ENCODE results near the gene KDELR3. TPM values are rescaled to one million over a fixed set of nuclear protein-coding genes. Genes with fewer than 3 reads are reported as not detected.
A peak's percentile ranks its signal among the peaks of the same experiment; 100 is the strongest.

The KDELR3 gene
- total and polyA plus RNA-seq, 4 experiments from 2014 or later: 0.10 to 0.24 TPM; not detected in 2

GRCh38 chr22:38448945-38449745 is 18.8 kb upstream of the KDELR3 start:
- Mint-ChIP-seq H3K4me3 (no peak overlapping the region), H3K9me3 (no peaks in the 10 kb centered on the region), H3K27ac (no peak overlapping the region), H3K4me1 (peaks cover 0 to 4% (median 1%) of the 10 kb centered on the region in 4 donors), H3K27me3 (peaks cover 17 to 48% of the 10 kb centered on the region in 2 donors), H3K36me3 (no peaks in the 10 kb centered on the region)
- H3K27ac ChIP-seq (ENCODE audit: low read depth, low read length): no peak overlapping the region
- intact Hi-C loops (cut with micrococcal nuclease): no loop called here
- H3K36me3 ChIP-seq (ENCODE audit: insufficient read depth, low read length): no peaks in the 10 kb centered on the region
- peaks cover 2% of the 10 kb centered on the region for H3K4me1 ChIP-seq (ENCODE audit: insufficient read depth, low read length)
- ChIA-PET CTCF (ENCODE audit: partially characterized antibody) (interaction anchor here (0.6 kb wide), 1 partner anchor 8 kb away, joined by 3 read pairs; no protein-coding TSS in a partner anchor), POLR2A (ENCODE audit: partially characterized antibody) (no interaction called here)
- no peaks in the 10 kb centered on the region for H3K9me3 ChIP-seq (ENCODE audit: control insufficient read depth in 1 of 2, low read length in 2 of 2)
- no peak for DNase-seq
- no peak overlapping the region for H3K4me3 ChIP-seq (ENCODE audit: low read length in 2 of 2)
- peaks cover 12% of the 10 kb centered on the region for H3K27me3 ChIP-seq (ENCODE audit: insufficient read depth, low read length)

- H3K27ac ChIP-seq (ENCODE audit: low read depth, low read length): no peak overlapping the region
- no peaks in the 10 kb centered on the region for H3K36me3 ChIP-seq (ENCODE audit: insufficient read depth, low read length)
- DNase-seq: no peak
- Mint-ChIP-seq H3K4me3 (no peak overlapping the region), H3K27me3 (peaks cover 21 to 49% of the 10 kb centered on the region in 2 donors), H3K36me3 (no peaks in the 10 kb centered on the region), H3K4me1 (peaks cover 3 to 9% (median 5%) of the 10 kb centered on the region in 4 donors), H3K27ac (no peak overlapping the region), H3K9me3 (no peaks in the 10 kb centered on the region)
- H3K4me3 ChIP-seq (ENCODE audit: low read length in 2 of 2): no peak overlapping the region
- CTCF ChIA-PET (ENCODE audit: partially characterized antibody): no interaction called here
- peaks cover 8% of the 10 kb centered on the region for H3K4me1 ChIP-seq (ENCODE audit: insufficient read depth, low read length)
- H3K27me3 ChIP-seq (ENCODE audit: insufficient read depth, low read length): peaks cover 17% of the 10 kb centered on the region
- intact Hi-C loops (cut with micrococcal nuclease): no loop called here
- H3K9me3 ChIP-seq (ENCODE audit: control insufficient read depth in 1 of 2, low read length in 2 of 2): no peaks in the 10 kb centered on the region
- POLR2A ChIA-PET (ENCODE audit: partially characterized antibody): no interaction called here
Observed at GRCh38 chr22:38449776-38450175, 18.1 kb upstream of the KDELR3 start.

- H3K36me3 Mint-ChIP-seq: no peaks in the 10 kb centered on the region
- intact Hi-C loops (cut with micrococcal nuclease): no loop called here
- no peak overlapping the region for H3K4me3 Mint-ChIP-seq
- DNase-seq: no peak
- H3K4me1 Mint-ChIP-seq: peaks cover 3 to 9% (median 5%) of the 10 kb centered on the region in 4 donors
- Histone ChIP-seq H3K36me3 (ENCODE audit: insufficient read depth, low read length) (no peaks in the 10 kb centered on the region), H3K4me1 (ENCODE audit: insufficient read depth, low read length) (peaks cover 8% of the 10 kb centered on the region), H3K27me3 (ENCODE audit: insufficient read depth, low read length) (peaks cover 17% of the 10 kb centered on the region), H3K4me3 (ENCODE audit: low read length in 2 of 2) (no peak overlapping the region), H3K27ac (ENCODE audit: low read depth, low read length) (no peak overlapping the region), H3K9me3 (ENCODE audit: control insufficient read depth in 1 of 2, low read length in 2 of 2) (no peaks in the 10 kb centered on the region)
- ChIA-PET POLR2A (ENCODE audit: partially characterized antibody) (no interaction called here), CTCF (ENCODE audit: partially characterized antibody) (no interaction called here)
- H3K27ac Mint-ChIP-seq: no peak overlapping the region
- H3K27me3 Mint-ChIP-seq: peaks cover 20 to 49% of the 10 kb centered on the region in 2 donors
- no peaks in the 10 kb centered on the region for H3K9me3 Mint-ChIP-seq
Observed at GRCh38 chr22:38450234-38450797, 17.6 kb upstream of the KDELR3 start.

- ChIA-PET POLR2A (ENCODE audit: partially characterized antibody) (no interaction called here), CTCF (ENCODE audit: partially characterized antibody) (no interaction called here)
- Histone ChIP-seq H3K4me1 (ENCODE audit: insufficient read depth, low read length) (peaks cover 8% of the 10 kb centered on the region), H3K27me3 (ENCODE audit: insufficient read depth, low read length) (peaks cover 22% of the 10 kb centered on the region), H3K9me3 (ENCODE audit: control insufficient read depth in 1 of 2, low read length in 2 of 2) (no peaks in the 10 kb centered on the region), H3K27ac (ENCODE audit: low read depth, low read length) (no peak overlapping the region), H3K4me3 (ENCODE audit: low read length in 2 of 2) (no peak overlapping the region), H3K36me3 (ENCODE audit: insufficient read depth, low read length) (no peaks in the 10 kb centered on the region)
- Mint-ChIP-seq H3K27me3 (peaks cover 22 to 50% of the 10 kb centered on the region in 2 donors), H3K4me3 (no peak overlapping the region), H3K36me3 (no peaks in the 10 kb centered on the region), H3K4me1 (peaks cover 4 to 11% (median 7%) of the 10 kb centered on the region in 4 donors), H3K9me3 (no peaks in the 10 kb centered on the region), H3K27ac (no peak overlapping the region)
- intact Hi-C loops (cut with micrococcal nuclease): no loop called here
- no peak for DNase-seq
Observed at GRCh38 chr22:38451404-38451803, 16.5 kb upstream of the KDELR3 start.

GRCh38 chr22:38451864-38452263 is 16.0 kb upstream of the KDELR3 start:
- Histone ChIP-seq H3K4me1 (ENCODE audit: insufficient read depth, low read length) (peaks cover 8% of the 10 kb centered on the region), H3K27me3 (ENCODE audit: insufficient read depth, low read length) (peaks cover 24% of the 10 kb centered on the region), H3K4me3 (ENCODE audit: low read length in 2 of 2) (no peak overlapping the region), H3K27ac (ENCODE audit: low read depth, low read length) (no peak overlapping the region), H3K9me3 (ENCODE audit: control insufficient read depth in 1 of 2, low read length in 2 of 2) (no peaks in the 10 kb centered on the region), H3K36me3 (ENCODE audit: insufficient read depth, low read length) (no peaks in the 10 kb centered on the region)
- Mint-ChIP-seq H3K27ac (no peak overlapping the region), H3K4me1 (peaks cover 7 to 15% (median 11%) of the 10 kb centered on the region in 4 donors), H3K9me3 (no peaks in the 10 kb centered on the region), H3K4me3 (no peak overlapping the region), H3K36me3 (no peaks in the 10 kb centered on the region), H3K27me3 (peaks cover 26 to 54% of the 10 kb centered on the region in 2 donors)
- ChIA-PET POLR2A (ENCODE audit: partially characterized antibody) (no interaction called here), CTCF (ENCODE audit: partially characterized antibody) (no interaction called here)
- intact Hi-C loops (cut with micrococcal nuclease): no loop called here
- no peak for DNase-seq

- Mint-ChIP-seq H3K36me3 (no peaks in the 10 kb centered on the region), H3K27me3 (peaks cover 30 to 61% of the 10 kb centered on the region in 2 donors), H3K4me1 (peaks cover 7 to 22% (median 13%) of the 10 kb centered on the region in 4 donors), H3K4me3 (peak overlapping the region in 2 of 8 donors; percentile 44 to 58), H3K27ac (no peak overlapping the region), H3K9me3 (no peaks in the 10 kb centered on the region)
- Histone ChIP-seq H3K27me3 (ENCODE audit: insufficient read depth, low read length) (peaks cover 30% of the 10 kb centered on the region), H3K27ac (ENCODE audit: low read depth, low read length) (no peak overlapping the region), H3K4me3 (ENCODE audit: low read length in 2 of 2) (no peak overlapping the region), H3K36me3 (ENCODE audit: insufficient read depth, low read length) (no peaks in the 10 kb centered on the region), H3K9me3 (ENCODE audit: control insufficient read depth in 1 of 2, low read length in 2 of 2) (no peaks in the 10 kb centered on the region), H3K4me1 (ENCODE audit: insufficient read depth, low read length) (peaks cover 8% of the 10 kb centered on the region)
- ChIA-PET POLR2A (ENCODE audit: partially characterized antibody) (no interaction called here), CTCF (ENCODE audit: partially characterized antibody) (interaction anchor here (0.5 kb wide), 1 partner anchor 219 kb away, joined by 3 read pairs; no protein-coding TSS in a partner anchor)
- intact Hi-C loops (cut with micrococcal nuclease): no loop called here
- DNase-seq: no peak
Observed at GRCh38 chr22:38452373-38453065, 15.4 kb upstream of the KDELR3 start.

GRCh38 chr22:38453066-38453672 is 14.7 kb upstream of the KDELR3 start:
- no peaks in the 10 kb centered on the region for H3K9me3 ChIP-seq (ENCODE audit: control insufficient read depth in 1 of 2, low read length in 2 of 2)
- H3K9me3 Mint-ChIP-seq: no peaks in the 10 kb centered on the region
- H3K27me3 Mint-ChIP-seq: peaks cover 33 to 66% of the 10 kb centered on the region in 2 donors
- intact Hi-C loops (cut with micrococcal nuclease): no loop called here
- H3K36me3 Mint-ChIP-seq: no peaks in the 10 kb centered on the region
- H3K27me3 ChIP-seq (ENCODE audit: insufficient read depth, low read length): peaks cover 34% of the 10 kb centered on the region
- no peak overlapping the region for H3K4me3 ChIP-seq (ENCODE audit: low read length in 2 of 2)
- POLR2A ChIA-PET (ENCODE audit: partially characterized antibody): no interaction called here
- CTCF ChIA-PET (ENCODE audit: partially characterized antibody): interaction anchor here (0.5 kb wide), 1 partner anchor 218 kb away, joined by 3 read pairs; no protein-coding TSS in a partner anchor
- H3K27ac ChIP-seq (ENCODE audit: low read depth, low read length): no peak overlapping the region
- peaks cover 8% of the 10 kb centered on the region for H3K4me1 ChIP-seq (ENCODE audit: insufficient read depth, low read length)
- peaks cover 7 to 24% (median 13%) of the 10 kb centered on the region in 4 donors for H3K4me1 Mint-ChIP-seq
- H3K27ac Mint-ChIP-seq: no peak overlapping the region
- DNase-seq: no peak
- peak overlapping the region in 3 of 8 donors; percentile 38 to 59 (median 58) for H3K4me3 Mint-ChIP-seq
- no peaks in the 10 kb centered on the region for H3K36me3 ChIP-seq (ENCODE audit: insufficient read depth, low read length)
